Endothelial cell of umbilical vein (primary cell): ENCODE data around the gene ADARB2. TPM values are rescaled to one million over a fixed set of nuclear protein-coding genes. Genes with fewer than 3 reads are reported as not detected.

Experiments
- BruUV-seq: library from RNA; stranded (reverse); fragments of 400-500 nt; replicated peaks from 2 replicates; lab custom pipeline; 2021; lab: Mats Ljungman, UMichigan
- CTCF ChIA-PET: fragments of 300-600, 350-600 bp; sonication (Branson Sonifier 250); formaldehyde crosslinking; loops from one replicate; lab custom pipeline; 2021; ENCODE audit warnings: antibody characterized with exemption, inconsistent platforms; lab: Charles Lee
- POLR2A ChIA-PET: fragments of 300-600, 350-600 bp; sonication (Branson Sonifier 250); formaldehyde crosslinking; loops from one replicate; lab custom pipeline; 2021; ENCODE audit warnings: antibody characterized with exemption, inconsistent platforms; lab: Charles Lee
- DNase-seq: peaks from one replicate; pipeline ENCODE4 v3.0.0-alpha.2; 2011; ENCODE audit warnings: low read depth, low spot score
- FAIRE-seq: peaks from 2 replicates; lab custom pipeline; 2011; peaks lifted over from hg19 to GRCh38; lab: Jason Lieb, UNC
- H2AFZ ChIP-seq: 2 replicates; pipeline ENCODE4 v1.6.0; 2012; ENCODE audit warnings: low read depth, low read length, control low read depth, inconsistent platforms
- H3K27ac ChIP-seq: 2 replicates; pipeline ENCODE4 v1.5.1; 2011; ENCODE audit warnings: low read depth, mild to moderate bottlenecking, control low read depth, low read length, moderate library complexity; ENCODE audit not compliant: insufficient read depth
- H3K27me3 ChIP-seq, 2 experiments: 2 replicates each; pipeline versions ENCODE4 v1.6.0 to v1.6.1; 2011; ENCODE audit warnings: low read length in 2 of 2, mixed read lengths in 1 of 2; ENCODE audit not compliant: control insufficient read depth in 2 of 2, insufficient read depth in 2 of 2
- H3K36me3 ChIP-seq, 2 experiments: 2 replicates in 1 of 2; 3 replicates in 1 of 2; pipeline ENCODE4 v1.5.1; 2011; ENCODE audit warnings: low read length in 2 of 2, mild to moderate bottlenecking in 1 of 2, moderate library complexity in 1 of 2; ENCODE audit not compliant: control insufficient read depth in 2 of 2, insufficient read depth in 2 of 2; ENCODE audit errors: extremely low read depth in 1 of 2
- H3K4me1 ChIP-seq: 3 replicates; pipeline ENCODE4 v1.5.1; 2011; ENCODE audit warnings: mild to moderate bottlenecking, low read length; ENCODE audit not compliant: control insufficient read depth, insufficient read depth; ENCODE audit errors: extremely low read depth
- H3K4me2 ChIP-seq: 2 replicates; pipeline ENCODE4 v1.6.1; 2011; ENCODE audit warnings: low read length, control low read depth, mixed read lengths; ENCODE audit not compliant: insufficient read depth
- H3K4me3 ChIP-seq, 3 experiments: fragments of 200-600 bp in 1 of 3; sonication (generic), shearing (Covaris generic) in 1 of 3; replicated peaks in 1 of 3; 2 replicates each; pipeline ENCODE4 v1.5.1; 2011 to 2016; ENCODE audit warnings: control low read depth in 3 of 3, low read length in 3 of 3, mild to moderate bottlenecking in 2 of 3, inconsistent platforms in 1 of 3, low read depth in 1 of 3, moderate library complexity in 1 of 3; ENCODE audit not compliant: insufficient read depth in 1 of 3
- H3K79me2 ChIP-seq: 2 replicates; pipeline ENCODE4 v1.6.0; 2012; ENCODE audit warnings: low read length, inconsistent platforms; ENCODE audit not compliant: control insufficient read depth, insufficient read depth
- H3K9ac ChIP-seq: replicated peaks from 2 replicates; pipeline ENCODE3; 2011; ENCODE audit warnings: low read length, control low read depth; ENCODE audit not compliant: insufficient read depth; ENCODE audit errors: extremely low read depth
- H3K9me1 ChIP-seq: replicated peaks from 3 replicates; pipeline ENCODE4 v1.6.0; 2011; ENCODE audit warnings: mild to moderate bottlenecking, low read length; ENCODE audit not compliant: control insufficient read depth, insufficient read depth; ENCODE audit errors: extremely low read depth
- H3K9me3 ChIP-seq: replicated peaks from 2 replicates; pipeline ENCODE4 v1.5.1; 2012; ENCODE audit warnings: low read length, inconsistent platforms; ENCODE audit not compliant: control insufficient read depth, insufficient read depth
- H4K20me1 ChIP-seq: replicated peaks from 2 replicates; pipeline ENCODE3; 2011; ENCODE audit warnings: mild to moderate bottlenecking, low read length; ENCODE audit not compliant: control insufficient read depth, insufficient read depth; ENCODE audit errors: extremely low read depth
- EZH2 ChIP-seq: IDR thresholded peaks from 2 replicates; pipeline ENCODE4 v1.6.1; 2012; ENCODE audit warnings: borderline replicate concordance, low read depth, mild to moderate bottlenecking, moderate library complexity, low read length, inconsistent platforms; ENCODE audit not compliant: severe bottlenecking
- FOS ChIP-seq: IDR thresholded peaks from 2 replicates; pipeline ENCODE4 v1.6.1; 2011; ENCODE audit warnings: mild to moderate bottlenecking, low read length, moderate library complexity, borderline replicate concordance; ENCODE audit not compliant: insufficient read depth
- GATA2 ChIP-seq: IDR thresholded peaks from 2 replicates; pipeline ENCODE4 v1.7.0; 2011; ENCODE audit warnings: low read depth, mild to moderate bottlenecking, moderate library complexity, mixed read lengths, low read length; ENCODE audit not compliant: insufficient read length, insufficient read depth
- JUN ChIP-seq: IDR thresholded peaks from 2 replicates; pipeline ENCODE4 v1.6.1; 2011; ENCODE audit warnings: borderline replicate concordance, low read depth; ENCODE audit not compliant: insufficient read length, insufficient read depth
- MAX ChIP-seq: IDR thresholded peaks from 2 replicates; pipeline ENCODE4 v1.6.1; 2011; ENCODE audit not compliant: insufficient read depth, insufficient read length
- MYC ChIP-seq: IDR thresholded peaks from one replicate; pipeline ENCODE4 v1.6.1; 2011; ENCODE audit warnings: mild to moderate bottlenecking, low read depth, low read length
- POLR2A ChIP-seq: IDR thresholded peaks from 2 replicates; pipeline ENCODE4 v1.6.1; 2012; ENCODE audit warnings: low read depth, mild to moderate bottlenecking, control low read depth, low read length
- POLR2AphosphoS5 ChIP-seq: IDR thresholded peaks from 2 replicates; pipeline ENCODE4 v1.6.1; 2012; ENCODE audit warnings: low read depth, mild to moderate bottlenecking, control low read depth, low read length, moderate library complexity; ENCODE audit not compliant: insufficient read depth
- dilution Hi-C: fragments of 300-500 bp; cut with MboI; formaldehyde crosslinking; loops from one replicate; pipeline ENCODE4 v1.15.0; 2019; ENCODE audit warnings: low sequenced_read_pairs; ENCODE audit not compliant: extremely low pct_ligation_motif_present
- intact Hi-C: fragments of 100-400 bp; cut with micrococcal nuclease; formaldehyde crosslinking; loops from one replicate; pipeline ENCODE4 v1.10.0; 2022
- polyA plus RNA-seq, 4 experiments: library from polyadenylated mRNA; depleted of rRNA in 3 of 4; stranded (reverse) in 3 of 4; unstranded in 1 of 4; fragments of >200 nt; gene quantifications; 2 replicates each; pipeline versions ENCODE4 v1.2.1 to v1.2.3, GENCODE V29; 2011 to 2012; ENCODE audit warnings: missing spikeins in 1 of 4
- total RNA-seq: library from RNA; stranded (reverse); gene quantifications from 2 replicates; pipeline ENCODE4 v1.2.3, GENCODE V29; 2021
- TF ChIP-seq, protein P1 (sequence below), 2 donors: IDR thresholded peaks; 1 replicate in 1 of 2; 2 replicates in 1 of 2; pipeline ENCODE4 v1.5.1; 2011; ENCODE audit warnings: low read length in 2 of 2, mild to moderate bottlenecking in 2 of 2, moderate library complexity in 2 of 2, control low read depth in 1 of 2, inconsistent platforms in 1 of 2, low read depth in 1 of 2; ENCODE audit not compliant: insufficient read depth in 1 of 2; ENCODE audit errors: extremely low read depth in 1 of 2

Gene ADARB2
- total and polyA plus RNA-seq, 2 donors (not counting 3 experiments of a cell fraction or from before 2014, with no cell fraction given) = not detected

GRCh38 chr10:1579671-1580070 is 157.7 kb downstream of the ADARB2 start:
- Histone ChIP-seq H3K9me3 (peaks cover 2% of the 10 kb centered on the region), H4K20me1 (no peaks in the 10 kb centered on the region), H3K27ac (no peak overlapping the region), H3K9ac (no peak overlapping the region), H3K79me2 (no peaks in the 10 kb centered on the region), H3K4me2 (no peak overlapping the region), H3K4me3 (no peak overlapping the region), H3K36me3 (no peaks in the 10 kb centered on the region), H3K4me1 (no peaks in the 10 kb centered on the region), H2AFZ (no peak overlapping the region), H3K9me1 (no peaks in the 10 kb centered on the region), H3K27me3 (no peaks in the 10 kb centered on the region)
- intact Hi-C loops (no loop called here), dilution Hi-C loops (no loop called here)
- DNase-seq (no peak), FAIRE-seq (no peak)
- ChIA-PET CTCF (no interaction called here), POLR2A (no interaction called here)
- TF ChIP-seq JUN (no peak), FOS (no peak), EZH2 (no peak), POLR2AphosphoS5 (no peak), MYC (no peak), POLR2A (no peak), MAX (no peak), GATA2 (no peak)
- TF ChIP-seq, protein P1, sequence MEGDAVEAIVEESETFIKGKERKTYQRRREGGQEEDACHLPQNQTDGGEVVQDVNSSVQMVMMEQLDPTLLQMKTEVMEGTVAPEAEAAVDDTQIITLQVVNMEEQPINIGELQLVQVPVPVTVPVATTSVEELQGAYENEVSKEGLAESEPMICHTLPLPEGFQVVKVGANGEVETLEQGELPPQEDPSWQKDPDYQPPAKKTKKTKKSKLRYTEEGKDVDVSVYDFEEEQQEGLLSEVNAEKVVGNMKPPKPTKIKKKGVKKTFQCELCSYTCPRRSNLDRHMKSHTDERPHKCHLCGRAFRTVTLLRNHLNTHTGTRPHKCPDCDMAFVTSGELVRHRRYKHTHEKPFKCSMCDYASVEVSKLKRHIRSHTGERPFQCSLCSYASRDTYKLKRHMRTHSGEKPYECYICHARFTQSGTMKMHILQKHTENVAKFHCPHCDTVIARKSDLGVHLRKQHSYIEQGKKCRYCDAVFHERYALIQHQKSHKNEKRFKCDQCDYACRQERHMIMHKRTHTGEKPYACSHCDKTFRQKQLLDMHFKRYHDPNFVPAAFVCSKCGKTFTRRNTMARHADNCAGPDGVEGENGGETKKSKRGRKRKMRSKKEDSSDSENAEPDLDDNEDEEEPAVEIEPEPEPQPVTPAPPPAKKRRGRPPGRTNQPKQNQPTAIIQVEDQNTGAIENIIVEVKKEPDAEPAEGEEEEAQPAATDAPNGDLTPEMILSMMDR (IDR thresholded peaks at IDR 0.05; ENCODE audit: extremely low read depth in 1 of 2, insufficient read depth in 1 of 2, low read depth in 1 of 2, low read length in 2 of 2) = no peak
- BruUV-seq = no TSS peak
